Measurements from ENCODE around the gene MTF1.
"Not testable (repeated sequence)": the region's sequence is repeated elsewhere in the genome, so short reads cannot be mapped to it uniquely, and the experiment has no call there.

MTF1 gene

DNA sequence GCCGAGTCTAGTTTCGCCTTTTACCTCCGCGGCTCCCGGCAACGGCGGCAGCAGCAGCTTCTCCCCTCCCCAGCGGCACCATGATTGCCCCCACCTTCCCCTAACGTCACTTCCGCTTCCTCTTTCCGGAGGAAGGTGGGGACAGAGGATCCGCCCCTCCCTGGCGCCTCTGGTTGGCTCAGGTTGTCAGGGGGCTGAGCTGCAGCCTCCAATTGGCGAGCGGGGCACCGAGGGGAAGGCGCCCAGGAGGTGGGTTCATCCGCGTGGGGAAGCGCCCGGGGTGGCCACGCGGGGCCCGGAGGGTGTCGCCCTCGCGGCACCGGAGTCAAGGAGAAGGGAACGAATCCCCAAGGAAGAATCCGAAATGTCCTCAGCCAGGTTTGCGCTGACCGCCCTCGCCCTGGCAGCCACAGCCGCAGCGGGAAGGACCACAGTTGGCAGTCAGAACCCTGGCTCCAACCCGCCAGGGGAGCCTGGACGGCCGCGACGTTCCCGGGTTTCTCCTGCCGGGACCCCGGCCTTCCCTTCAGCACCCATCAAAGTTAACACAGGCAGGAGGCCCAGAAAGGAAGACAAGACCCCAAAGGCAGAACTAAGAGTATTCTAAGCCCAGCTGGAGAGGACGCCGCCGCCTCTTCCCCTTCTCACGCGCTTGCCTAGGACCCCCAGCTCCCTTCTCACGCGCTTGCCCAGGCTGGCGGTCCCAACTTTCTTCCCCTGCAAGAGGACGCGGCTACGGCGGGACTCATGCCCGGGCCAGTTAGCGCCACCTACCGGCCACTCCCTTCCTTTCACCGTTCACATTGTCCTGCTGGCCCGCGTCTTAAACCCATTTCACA lies at the start of gene MTF1:
Gene MTF1 (minus strand): TSS at position 86 of the 839 bp plus-strand sequence. CDS start 1,934 bp downstream, outside the sequence.
- DNase-seq = peak; percentile 99

DNA sequence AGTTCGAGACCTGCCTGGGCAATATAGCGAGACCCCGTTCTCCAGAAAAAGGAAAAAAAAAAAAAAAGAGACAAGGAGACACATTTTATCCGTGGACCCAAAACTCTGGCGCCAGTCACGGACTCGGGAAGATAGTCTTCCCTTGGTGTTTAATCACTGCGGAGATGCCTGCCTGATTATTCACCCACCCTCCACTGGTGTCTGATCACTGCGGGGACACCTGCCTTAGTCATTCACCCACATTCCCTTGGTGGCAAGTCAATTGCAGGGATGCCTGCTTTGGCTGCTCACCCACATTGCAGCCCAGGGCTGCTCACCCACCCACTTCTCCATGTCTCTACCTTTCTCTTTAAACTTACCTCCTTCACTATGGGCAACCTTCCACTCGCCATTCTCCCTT lies 49.1 kb upstream of the MTF1 start:
- not testable (repeated sequence) for DNase-seq

- not testable (repeated sequence) for DNase-seq
Observed at GRCh38 chr1:37907416-37908125, 48.2 kb upstream of the MTF1 start.

DNA sequence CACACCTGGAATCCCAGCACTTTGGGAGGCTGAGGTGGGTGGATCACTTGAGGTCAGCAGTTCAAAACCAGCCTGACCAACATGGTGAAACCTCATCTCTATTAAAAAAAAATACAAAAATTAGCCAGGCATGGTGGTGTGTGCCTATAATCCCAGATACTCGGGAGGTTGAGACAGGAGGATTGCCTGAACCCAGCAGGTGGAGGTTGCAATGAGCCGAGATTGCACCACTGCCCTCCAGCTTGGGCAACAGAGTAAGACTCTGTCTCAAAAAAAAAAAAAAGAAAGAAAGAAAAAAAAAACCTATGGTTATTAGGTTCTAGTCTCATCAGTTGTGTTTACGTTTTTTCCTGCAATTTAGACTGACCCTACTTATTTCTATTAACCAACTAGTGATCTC lies 47.2 kb upstream of the MTF1 start:
- not testable (repeated sequence) for DNase-seq

DNA sequence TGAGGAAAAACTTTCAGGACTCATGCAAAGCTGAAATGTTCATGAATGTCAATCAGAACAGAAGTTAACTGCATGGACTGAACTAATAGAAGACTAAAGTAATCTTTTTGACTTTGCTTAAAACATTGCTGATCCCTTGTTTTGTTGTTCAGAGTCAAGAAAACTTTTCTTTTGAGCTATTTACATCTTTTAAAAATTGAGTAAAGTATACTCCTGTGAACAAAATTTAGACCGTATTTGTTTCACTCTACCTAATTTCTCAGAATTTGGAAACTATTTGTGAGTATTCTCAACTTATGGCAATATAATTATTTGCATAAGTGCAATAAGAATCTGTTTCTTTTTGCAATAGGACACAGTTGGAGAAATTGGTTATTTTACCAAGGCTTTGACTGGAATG lies 46.3 kb upstream of the MTF1 start:
- DNase-seq = no peak

GRCh38 chr1:37903921-37904320 lies 44.5 kb upstream of the MTF1 start:
- not testable (repeated sequence) for DNase-seq

- DNase-seq = no peak
Observed at GRCh38 chr1:37902983-37903382, 43.6 kb upstream of the MTF1 start.

GRCh38 chr1:37901893-37902225 lies 42.5 kb upstream of the MTF1 start:
- DNase-seq = no peak

DNA sequence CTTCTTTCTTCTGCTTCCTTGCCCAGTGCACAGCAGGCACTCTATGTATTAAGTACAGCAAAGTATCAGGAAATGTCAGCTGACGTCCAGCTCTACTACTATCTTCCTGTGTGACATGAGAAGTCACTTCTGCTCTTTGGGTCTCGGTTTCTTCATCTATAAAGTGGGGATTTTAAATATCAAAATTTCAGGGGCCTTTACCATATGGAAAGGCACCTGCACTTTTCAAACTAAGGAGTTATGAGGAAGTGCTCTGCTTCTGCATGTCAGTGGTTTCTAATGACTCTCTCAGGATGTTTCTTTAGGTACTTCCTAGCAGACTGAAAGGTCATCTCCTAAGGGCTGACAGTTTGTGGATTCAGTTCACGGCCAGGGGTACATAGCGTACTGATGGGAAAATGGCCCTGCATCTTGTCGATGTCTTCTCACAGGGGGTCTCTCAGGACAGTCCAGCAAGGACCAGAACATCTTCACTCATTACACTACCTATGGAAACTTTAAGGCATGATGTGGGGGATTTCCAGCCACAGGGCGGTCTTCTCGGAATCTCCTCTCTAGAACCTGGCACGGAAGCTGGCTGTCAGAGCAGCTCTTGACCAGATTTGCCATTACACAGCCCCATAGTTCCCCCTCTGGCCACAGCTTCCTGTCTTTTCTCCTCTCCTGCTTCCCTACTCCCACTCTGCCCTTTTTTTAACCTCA lies 42.0 kb upstream of the MTF1 start:
- DNase-seq = no peak

DNA sequence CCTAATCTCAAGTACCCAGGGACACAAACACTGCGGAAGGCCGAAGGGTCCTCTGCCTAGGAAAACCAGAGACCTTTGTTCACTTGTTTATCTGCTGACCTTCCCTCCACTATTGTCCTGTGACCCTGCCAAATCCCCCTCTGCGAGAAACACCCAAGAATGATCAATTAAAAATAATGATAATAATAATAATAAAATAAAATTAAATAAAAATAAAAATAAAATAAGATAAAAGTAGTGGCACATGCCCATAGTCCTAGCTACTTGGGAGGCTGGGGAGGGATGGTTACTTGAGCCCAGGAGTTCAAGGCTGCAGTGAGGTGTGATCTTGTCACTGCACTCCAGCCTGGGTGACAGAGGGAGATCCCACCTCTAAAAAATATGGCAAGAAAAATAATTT lies 38.2 kb upstream of the MTF1 start:
- not testable (repeated sequence) for DNase-seq

DNA sequence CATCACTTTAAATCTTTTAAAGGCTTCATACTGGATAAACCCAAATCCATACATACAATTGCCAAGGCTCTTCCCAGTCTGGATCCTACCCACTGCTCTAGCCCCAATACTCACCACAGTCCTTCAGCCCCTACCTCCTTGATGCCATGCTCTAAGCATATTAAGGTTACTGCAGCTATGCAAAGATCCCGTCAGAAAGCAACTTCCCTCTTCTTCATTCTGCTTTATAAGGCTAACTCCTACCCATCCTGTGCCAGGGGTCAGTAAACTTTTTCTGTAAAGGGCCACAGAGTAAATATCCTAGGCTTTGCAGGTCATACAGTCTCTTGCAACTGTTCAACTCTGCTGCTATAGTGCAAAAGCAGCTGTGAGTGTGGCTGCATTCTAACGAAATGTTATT lies 34.3 kb upstream of the MTF1 start:
- DNase-seq = no peak

GRCh38 chr1:37892151-37893047 lies 33.0 kb upstream of the MTF1 start:
- DNase-seq = no peak

DNA sequence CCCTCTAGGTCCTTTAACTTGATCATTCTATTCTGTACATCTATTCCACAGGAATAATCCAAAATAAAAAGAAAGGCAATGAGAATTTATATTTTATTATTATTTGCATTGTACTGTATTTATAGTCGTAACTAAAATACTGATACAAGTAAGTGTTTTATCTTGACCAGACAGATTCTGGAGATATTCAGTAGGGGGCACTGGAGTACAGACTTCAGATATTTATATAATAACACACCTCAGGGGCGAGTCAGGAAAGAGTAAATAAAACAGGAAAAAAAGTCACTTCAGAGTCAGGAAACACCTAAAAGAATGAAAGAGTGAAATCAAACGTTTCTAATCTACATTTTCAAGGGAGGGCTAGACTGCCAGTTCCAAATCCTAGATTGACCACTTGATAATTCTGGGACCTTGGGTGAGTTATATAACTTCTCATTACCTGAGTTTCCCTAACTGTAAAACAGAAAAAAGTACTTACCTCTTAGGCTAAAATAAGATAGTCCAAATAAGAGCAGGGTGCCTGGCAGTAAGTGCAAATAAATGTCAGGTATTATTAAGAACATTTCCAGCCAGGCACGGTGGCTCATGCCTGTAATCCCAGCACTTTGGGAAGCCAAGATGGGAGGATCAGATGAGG lies 31.1 kb upstream of the MTF1 start:
- peak; percentile 82 for DNase-seq

DNA sequence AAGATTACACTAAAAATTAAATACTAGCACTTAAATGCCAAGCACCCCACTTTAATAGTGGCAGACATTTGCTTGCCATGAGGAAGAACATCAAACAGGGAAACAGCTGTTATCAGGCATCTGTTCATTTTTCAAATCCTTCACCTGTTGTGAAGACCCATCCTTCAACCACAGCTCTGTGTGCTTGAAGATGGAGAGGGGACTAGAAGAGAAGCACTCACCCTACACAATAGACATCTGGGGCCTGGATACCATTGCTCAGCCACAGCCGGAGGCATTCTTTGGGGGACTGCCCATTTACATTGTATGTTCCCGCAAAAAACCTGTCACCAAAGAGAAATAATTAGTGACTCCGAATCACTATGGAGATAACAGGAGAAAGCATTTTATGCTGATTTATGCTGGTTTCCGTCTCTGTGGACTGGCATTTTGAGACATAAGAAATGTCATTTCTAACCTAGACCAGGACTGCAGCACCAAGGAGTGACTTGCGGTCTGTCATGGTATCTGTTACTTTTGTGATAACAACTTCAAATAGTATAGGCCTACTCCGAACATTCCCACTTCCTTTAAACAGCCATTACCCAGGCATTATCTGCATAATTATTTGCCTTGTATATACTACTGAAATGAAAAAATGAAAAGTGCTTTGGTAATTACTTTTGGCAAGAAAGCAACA lies 28.8 kb upstream of the MTF1 start:
- DNase-seq = no peak

GRCh38 chr1:37884145-37884544 lies 24.8 kb upstream of the MTF1 start:
- DNase-seq = no peak

- peak; percentile 57 for DNase-seq
Observed at GRCh38 chr1:37883671-37884070, 24.3 kb upstream of the MTF1 start.

GRCh38 chr1:37879865-37880264 lies 20.5 kb upstream of the MTF1 start:
- DNase-seq = no peak

- no peak for DNase-seq
Observed at GRCh38 chr1:37878071-37878470, 18.7 kb upstream of the MTF1 start.

DNA sequence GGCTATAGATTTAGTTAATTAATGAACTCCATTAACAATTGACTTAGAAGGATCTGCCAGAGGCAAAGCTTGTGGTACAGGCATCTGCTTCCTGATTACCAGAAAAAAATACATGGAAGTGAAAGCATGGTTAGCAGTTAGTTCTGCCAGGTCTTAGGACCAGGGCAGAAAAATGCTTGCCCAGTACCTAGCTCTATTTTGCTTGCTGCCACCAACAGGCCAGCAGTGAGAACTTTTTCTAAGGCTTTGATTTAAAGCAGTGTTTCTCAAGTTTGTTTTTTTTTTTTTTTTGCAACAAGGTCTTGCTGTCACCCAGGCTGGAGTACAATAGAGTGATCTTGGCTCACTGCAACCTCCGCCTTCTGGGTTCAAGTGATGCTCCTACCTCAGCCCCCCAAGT lies 16.4 kb upstream of the MTF1 start:
- DNase-seq = peak; percentile 26

GRCh38 chr1:37872692-37873091 lies 13.3 kb upstream of the MTF1 start:
- DNase-seq = no peak

GRCh38 chr1:37868466-37868865 lies 9.1 kb upstream of the MTF1 start:
- DNase-seq = no peak

GRCh38 chr1:37867784-37868183 lies 8.4 kb upstream of the MTF1 start:
- DNase-seq = no peak
